ENCODE data around the gene C19orf85.
"Not testable (repeated sequence)": the region's sequence is repeated elsewhere in the genome, so short reads cannot be mapped to it uniquely, and the experiment has no call there.

Gene C19orf85

GRCh38 chr19:55464662-55465054, at the start of gene C19orf85:
TSS of gene C19orf85 (minus strand) at chr19:55464751. CDS start at chr19:55464554, 197 bp downstream.
- no peak for DNase-seq

GRCh38 chr19:55508120-55508519, 43.6 kb upstream of the C19orf85 start:
- no peak for DNase-seq

- no peak for DNase-seq
Measured at GRCh38 chr19:55504981-55505380, 40.4 kb upstream of the C19orf85 start.

- DNase-seq: no peak
Measured at GRCh38 chr19:55504252-55504603, 39.7 kb upstream of the C19orf85 start.

- DNase-seq: peak; percentile 82 to 96
Measured at GRCh38 chr19:55503502-55504251, 39.1 kb upstream of the C19orf85 start.

- no peak for DNase-seq
Measured at GRCh38 chr19:55503157-55503501, 38.6 kb upstream of the C19orf85 start.

- no peak for DNase-seq
Measured at GRCh38 chr19:55502197-55502952, 37.8 kb upstream of the C19orf85 start.

GRCh38 chr19:55500368-55500952, 35.9 kb upstream of the C19orf85 start:
- DNase-seq: no peak

GRCh38 chr19:55498246-55498840, 33.8 kb upstream of the C19orf85 start:
- DNase-seq: no peak

- no peak for DNase-seq
Measured at GRCh38 chr19:55497763-55498162, 33.2 kb upstream of the C19orf85 start.

- DNase-seq: not testable (repeated sequence)
Measured at GRCh38 chr19:55496820-55497219, 32.3 kb upstream of the C19orf85 start.

GRCh38 chr19:55495646-55496349, 31.2 kb upstream of the C19orf85 start:
- DNase-seq: no peak

- no peak for DNase-seq
Measured at GRCh38 chr19:55494172-55494761, 29.7 kb upstream of the C19orf85 start.

GRCh38 chr19:55493645-55494171, 29.2 kb upstream of the C19orf85 start:
- DNase-seq: no peak

- DNase-seq: no peak
Measured at GRCh38 chr19:55493052-55493644, 28.6 kb upstream of the C19orf85 start.

- no peak for DNase-seq
Measured at GRCh38 chr19:55492362-55492944, 27.9 kb upstream of the C19orf85 start.

GRCh38 chr19:55491546-55492360, 27.2 kb upstream of the C19orf85 start:
- no peak for DNase-seq

GRCh38 chr19:55490478-55491432, 26.2 kb upstream of the C19orf85 start:
- DNase-seq: no peak

Data from inflammatory macrophage treated with lipopolysaccharide for 1 hour (primary cell).